Choroid plexus epithelial cell (primary cell): Measurements from ENCODE around the gene RGS21.
"Not testable (repeated sequence)": the region's sequence is repeated elsewhere in the genome, so short reads cannot be mapped to it uniquely, and the experiment has no call there.

Experiments
- DNase-seq: peaks from one replicate; pipeline ENCODE4 v3.0.0-alpha.2; 2010; ENCODE audit warnings: low read depth
- H3K4me3 ChIP-seq: 2 replicates; pipeline ENCODE4 v1.5.1; 2011; ENCODE audit warnings: low read depth, mild to moderate bottlenecking, control low read depth, low read length, moderate library complexity
- CTCF ChIP-seq: conservative IDR thresholded peaks from 2 replicates; pipeline ENCODE4 v1.5.1; 2011; ENCODE audit warnings: low read depth, mild to moderate bottlenecking, control low read depth, inconsistent platforms, low read length, moderate library complexity

RGS21 gene

DNA sequence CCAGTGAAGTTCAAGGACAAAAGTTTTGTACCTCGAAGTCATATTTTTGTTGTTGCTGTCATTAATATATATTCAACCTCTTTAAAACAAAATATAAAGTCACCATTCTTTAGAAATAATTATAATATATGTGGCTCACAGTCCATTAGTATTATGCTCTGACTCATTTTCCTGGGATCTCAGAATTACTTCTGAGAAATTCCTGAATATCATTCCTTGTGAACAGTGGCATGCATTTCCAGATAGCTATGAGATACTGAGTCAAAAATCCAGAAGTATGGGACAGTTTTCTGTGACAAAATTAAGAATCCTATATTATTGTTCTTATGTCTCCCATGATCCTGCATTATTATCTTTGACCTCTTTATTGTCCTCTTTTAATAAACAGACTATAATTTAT is 13.8 kb upstream of the RGS21 start:
- no peak overlapping the region for H3K4me3 ChIP-seq
- DNase-seq: no peak
- no peak for TF ChIP-seq CTCF

DNA sequence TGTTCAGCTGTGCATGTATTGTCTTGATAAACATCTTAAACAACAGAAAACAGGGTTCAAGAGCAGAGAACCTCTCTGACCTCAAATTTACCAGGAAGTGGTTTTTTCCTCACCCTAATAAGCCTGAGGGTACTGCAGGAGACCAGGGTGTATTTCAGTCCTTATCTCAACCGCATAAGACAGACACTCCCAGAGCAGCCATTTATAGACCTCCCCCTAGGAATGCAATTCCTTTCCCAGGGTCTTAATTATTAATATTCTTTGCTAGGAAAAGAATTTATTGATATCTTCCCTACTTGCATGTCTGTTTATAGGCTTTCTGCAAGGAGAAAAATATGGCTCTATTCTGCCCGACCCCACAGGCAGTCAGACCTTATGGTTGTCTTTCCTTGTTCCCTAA is 8.5 kb upstream of the RGS21 start:
- DNase-seq, H3K4me3 ChIP-seq: not testable (repeated sequence)

DNA sequence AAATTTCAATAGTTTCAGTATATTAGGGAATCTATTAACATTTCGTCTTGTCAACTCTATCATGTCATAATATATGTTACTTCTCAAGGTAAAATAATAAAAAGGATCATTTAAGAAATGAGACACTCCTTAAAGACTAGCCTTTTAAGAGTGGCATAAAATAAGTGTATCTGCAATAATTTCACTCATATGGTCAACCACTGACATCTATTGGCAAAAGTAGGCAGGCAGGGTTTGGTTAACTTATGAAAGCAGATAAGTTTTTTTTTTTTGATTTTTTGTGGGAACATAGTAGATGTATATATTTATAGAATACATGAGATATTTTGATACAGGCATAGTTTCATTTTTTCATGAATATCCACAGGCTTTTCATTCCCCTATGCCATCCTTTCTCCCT is 5.5 kb upstream of the RGS21 start:
- no peak overlapping the region for H3K4me3 ChIP-seq
- peak; percentile 80 for TF ChIP-seq CTCF
- DNase-seq: peak; percentile 87

- no peak overlapping the region for H3K4me3 ChIP-seq
- no peak for TF ChIP-seq CTCF
- DNase-seq: no peak
Observed at GRCh38 chr1:192327997-192328396, 11.2 kb downstream of the RGS21 start.

DNA sequence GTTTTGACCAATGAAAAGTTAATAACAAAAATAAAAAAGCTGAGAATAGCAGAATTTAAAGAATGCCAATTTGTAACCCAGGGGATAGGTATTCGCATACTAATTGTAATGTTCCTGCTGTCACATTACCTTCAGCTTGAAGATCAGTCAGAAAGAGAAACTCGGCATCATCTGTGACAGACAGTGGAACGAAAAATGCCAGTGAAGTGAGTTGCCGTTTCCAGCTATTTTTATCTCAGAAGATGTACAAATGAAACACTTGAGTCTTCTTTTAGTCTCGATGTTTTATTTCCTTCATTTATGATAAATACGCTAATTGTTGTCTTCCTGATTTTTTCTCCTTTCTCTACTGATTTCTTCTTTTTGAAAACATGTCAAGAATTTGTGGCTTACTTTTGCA is 26.1 kb downstream of the RGS21 start:
- no peak for TF ChIP-seq CTCF
- no peak for DNase-seq
- no peak overlapping the region for H3K4me3 ChIP-seq

DNA sequence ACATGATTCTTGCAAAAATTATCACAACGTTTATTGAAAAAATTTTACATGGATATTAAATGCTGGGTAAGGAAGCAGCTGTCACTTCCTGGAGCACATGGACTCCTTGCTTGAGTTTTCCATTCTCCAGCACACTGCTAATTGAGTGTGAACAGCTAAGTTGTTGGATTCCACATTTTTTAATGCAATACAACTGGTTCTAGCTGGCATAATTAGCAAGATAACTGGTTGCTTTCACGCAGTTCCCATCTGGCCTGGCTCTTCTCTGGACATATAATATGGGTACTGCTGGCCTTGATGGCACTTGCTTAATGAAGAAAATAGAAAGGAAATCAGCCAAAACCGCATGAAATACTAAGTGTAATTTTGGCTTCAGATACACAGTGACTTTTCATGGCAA is 26.6 kb downstream of the RGS21 start:
- H3K4me3 ChIP-seq: no peak overlapping the region
- no peak for TF ChIP-seq CTCF
- no peak for DNase-seq

- no peak for DNase-seq
- no peak for TF ChIP-seq CTCF
- H3K4me3 ChIP-seq: no peak overlapping the region
Observed at GRCh38 chr1:192349314-192349713, 32.5 kb downstream of the RGS21 start.

GRCh38 chr1:192350356-192350755 is 33.6 kb downstream of the RGS21 start:
- no peak for TF ChIP-seq CTCF
- DNase-seq: no peak

More at GRCh38 chr1:192350356-192350755, 33.6 kb downstream of the RGS21 start:
- no peak overlapping the region for H3K4me3 ChIP-seq
